ENCODE results near the gene OR11A1. TPM values are rescaled to one million over a fixed set of nuclear protein-coding genes. Genes with fewer than 3 reads are reported as not detected.

The OR11A1 gene
- not detected in 2 replicates for total RNA-seq (2014; rRNA removed; shearing (Covaris generic); ENCODE audit: low replicate concordance)

GRCh38 chr6:29456971-29457370 is at the start of gene OR11A1, which contains the start of gene OR2H1:
Gene OR11A1 (minus strand): TSS chr6:29457071. CDS start chr6:29427641, 29,430 bp downstream.
Gene OR2H1 (plus strand): TSS chr6:29457155. CDS start chr6:29461770, 4,615 bp downstream.
- H3K27me3 ChIP-seq = no peaks in the 10 kb centered on the region
- no peaks in the 10 kb centered on the region for H3K36me3 ChIP-seq
- DNase-seq = no peak
- H3K4me3 ChIP-seq = no peak within 1 kb of the TSS
- no peaks in the 10 kb centered on the region for H3K9me3 ChIP-seq

GRCh38 chr6:29506446-29507067 is 49.7 kb upstream of the OR11A1 start:
- Histone ChIP-seq H3K27me3 (no peaks in the 10 kb centered on the region), H3K9me3 (no peaks in the 10 kb centered on the region), H3K36me3 (no peaks in the 10 kb centered on the region), H3K4me3 (no peak overlapping the region)
- no peak for DNase-seq

GRCh38 chr6:29505808-29506207 is 48.9 kb upstream of the OR11A1 start:
- Histone ChIP-seq H3K9me3 (no peaks in the 10 kb centered on the region), H3K27me3 (no peaks in the 10 kb centered on the region), H3K4me3 (no peak overlapping the region), H3K36me3 (no peaks in the 10 kb centered on the region)
- DNase-seq = no peak

- no peak overlapping the region for H3K4me3 ChIP-seq
- H3K27me3 ChIP-seq = no peaks in the 10 kb centered on the region
- no peak for DNase-seq
- H3K36me3 ChIP-seq = no peaks in the 10 kb centered on the region
- H3K9me3 ChIP-seq = no peaks in the 10 kb centered on the region
Observed at GRCh38 chr6:29504961-29505360, 48.1 kb upstream of the OR11A1 start.

DNA sequence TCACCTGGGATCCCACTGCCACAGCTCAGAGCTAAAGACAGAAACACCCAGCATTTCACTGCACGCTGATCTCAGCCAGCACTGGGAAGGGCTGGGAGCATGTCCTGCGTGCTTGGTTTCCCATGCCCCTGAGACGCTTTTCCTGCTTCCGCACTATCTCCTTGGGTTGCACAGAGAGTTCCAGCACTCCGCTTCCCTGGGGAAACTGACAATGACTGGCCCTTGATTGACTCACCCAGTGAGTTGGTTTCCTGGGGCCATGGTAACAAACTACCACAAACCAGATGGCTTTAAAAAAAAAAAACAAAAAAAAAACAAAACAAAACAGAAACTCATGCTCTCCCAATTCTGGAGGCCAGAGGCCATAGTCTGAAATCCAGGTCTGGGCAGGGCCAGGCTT is 45.7 kb upstream of the OR11A1 start:
- no peaks in the 10 kb centered on the region for H3K27me3 ChIP-seq
- DNase-seq = no peak

DNA sequence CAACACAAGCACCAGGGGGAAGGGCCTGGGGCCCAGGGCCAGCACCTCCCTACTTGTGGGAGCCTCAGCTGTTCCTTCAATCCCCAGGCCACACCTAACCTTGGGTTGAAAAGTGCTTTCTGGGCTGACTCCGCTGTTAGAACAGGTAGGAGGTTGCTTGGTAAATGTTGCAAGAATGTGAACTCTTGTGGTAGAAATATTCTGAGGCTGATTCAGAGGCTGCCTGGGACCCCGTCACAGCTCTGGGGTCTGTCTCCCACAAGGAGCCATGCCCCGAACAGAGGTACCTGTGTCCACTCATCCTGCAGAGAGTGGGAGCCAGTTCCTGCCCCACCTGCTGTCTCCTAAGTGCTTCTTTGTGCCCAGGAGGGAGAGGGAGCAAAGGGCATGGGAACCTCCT is 45.3 kb upstream of the OR11A1 start:
- Histone ChIP-seq H3K4me3 (no peak overlapping the region), H3K9me3 (no peaks in the 10 kb centered on the region), H3K27me3 (no peaks in the 10 kb centered on the region), H3K36me3 (no peaks in the 10 kb centered on the region)
- DNase-seq = no peak

More for the DNA sequence above, 45.7 kb upstream of the OR11A1 start:
- Histone ChIP-seq H3K36me3 (no peaks in the 10 kb centered on the region), H3K9me3 (no peaks in the 10 kb centered on the region), H3K4me3 (no peak overlapping the region)

- H3K36me3 ChIP-seq = no peaks in the 10 kb centered on the region
- H3K9me3 ChIP-seq = no peaks in the 10 kb centered on the region
- no peak overlapping the region for H3K4me3 ChIP-seq
- H3K27me3 ChIP-seq = no peaks in the 10 kb centered on the region
- DNase-seq = no peak
Observed at GRCh38 chr6:29501106-29501505, 44.2 kb upstream of the OR11A1 start.

GRCh38 chr6:29500594-29500993 is 43.7 kb upstream of the OR11A1 start:
- Histone ChIP-seq H3K27me3 (no peaks in the 10 kb centered on the region), H3K36me3 (no peaks in the 10 kb centered on the region), H3K4me3 (no peak overlapping the region), H3K9me3 (no peaks in the 10 kb centered on the region)
- DNase-seq = no peak

DNA sequence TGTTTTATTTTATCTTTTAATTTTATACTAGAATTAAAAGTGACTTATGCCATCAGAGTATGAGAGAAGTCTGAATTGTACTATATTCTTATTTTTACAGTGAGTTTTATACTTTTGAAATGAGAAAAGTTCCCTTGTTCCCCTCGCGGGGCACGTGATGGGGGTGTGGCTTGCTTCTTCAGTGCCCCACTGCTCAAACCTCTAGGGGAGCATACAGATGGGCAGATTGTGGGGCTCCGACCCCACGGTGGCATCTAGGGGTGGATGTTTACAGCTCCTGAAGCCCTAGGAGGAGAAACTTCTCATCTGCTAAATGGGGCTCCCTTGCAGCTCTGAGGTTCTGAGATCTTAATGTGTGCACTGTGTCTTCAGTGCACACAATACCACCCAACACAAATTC is 42.8 kb upstream of the OR11A1 start:
- Histone ChIP-seq H3K27me3 (no peaks in the 10 kb centered on the region), H3K9me3 (no peaks in the 10 kb centered on the region), H3K4me3 (no peak overlapping the region), H3K36me3 (no peaks in the 10 kb centered on the region)
- no peak for DNase-seq

DNA sequence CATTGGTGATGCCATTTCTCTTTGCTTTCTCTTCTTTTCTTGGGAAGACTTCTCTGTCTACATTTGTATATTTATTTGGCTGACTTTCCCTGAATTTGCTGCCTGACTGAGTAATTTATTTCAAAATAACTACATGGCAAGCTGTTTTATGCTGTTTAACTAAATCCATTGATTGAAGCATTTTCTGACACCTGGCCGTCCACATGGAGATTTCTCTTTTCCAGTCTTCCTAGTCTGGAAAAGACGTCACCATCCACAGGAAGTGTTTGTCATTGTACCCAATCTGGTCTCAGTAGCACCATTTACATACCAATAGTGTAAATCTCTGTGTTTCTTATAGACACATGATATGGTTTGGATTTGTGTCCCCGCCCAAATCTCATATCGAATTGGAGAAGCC is 40.1 kb upstream of the OR11A1 start:
- no peaks in the 10 kb centered on the region for H3K27me3 ChIP-seq
- H3K9me3 ChIP-seq = no peaks in the 10 kb centered on the region
- DNase-seq = no peak
- H3K4me3 ChIP-seq = no peak overlapping the region
- H3K36me3 ChIP-seq = no peaks in the 10 kb centered on the region

GRCh38 chr6:29495571-29495970 is 38.7 kb upstream of the OR11A1 start:
- DNase-seq = no peak
- no peaks in the 10 kb centered on the region for H3K27me3 ChIP-seq
- H3K36me3 ChIP-seq = no peaks in the 10 kb centered on the region
- H3K9me3 ChIP-seq = no peaks in the 10 kb centered on the region
- H3K4me3 ChIP-seq = no peak overlapping the region

- no peak overlapping the region for H3K4me3 ChIP-seq
- no peaks in the 10 kb centered on the region for H3K9me3 ChIP-seq
- H3K36me3 ChIP-seq = no peaks in the 10 kb centered on the region
- DNase-seq = no peak
- H3K27me3 ChIP-seq = no peaks in the 10 kb centered on the region
Observed at GRCh38 chr6:29494131-29494530, 37.3 kb upstream of the OR11A1 start.

GRCh38 chr6:29493261-29493660 is 36.4 kb upstream of the OR11A1 start:
- H3K36me3 ChIP-seq = no peaks in the 10 kb centered on the region

DNA sequence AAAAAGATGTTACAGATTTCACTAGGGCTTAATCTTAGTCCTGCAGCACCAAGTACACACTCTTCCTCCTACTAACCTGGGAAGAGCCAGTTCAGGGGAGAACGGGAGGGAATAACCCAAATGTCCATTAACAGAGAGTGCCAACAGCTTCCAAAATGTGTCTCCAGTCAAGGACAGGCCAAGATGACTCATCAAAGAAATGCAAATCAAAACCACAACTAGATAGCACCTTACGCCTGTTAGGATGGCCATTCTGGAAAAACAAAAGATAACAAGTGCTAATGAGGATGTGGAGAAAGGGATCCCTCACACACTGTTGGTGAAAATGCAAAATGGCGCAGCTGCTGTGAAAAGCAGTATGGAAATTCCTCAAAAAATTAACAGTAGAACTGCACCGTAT is 34.7 kb upstream of the OR11A1 start:
- Histone ChIP-seq H3K27me3 (no peaks in the 10 kb centered on the region), H3K9me3 (no peaks in the 10 kb centered on the region), H3K4me3 (no peak overlapping the region), H3K36me3 (no peaks in the 10 kb centered on the region)
- no peak for DNase-seq

More at GRCh38 chr6:29493261-29493660, 36.4 kb upstream of the OR11A1 start:
- H3K27me3 ChIP-seq = no peaks in the 10 kb centered on the region
- H3K9me3 ChIP-seq = no peaks in the 10 kb centered on the region
- DNase-seq = no peak
- no peak overlapping the region for H3K4me3 ChIP-seq

GRCh38 chr6:29490552-29490951 is 33.7 kb upstream of the OR11A1 start:
- Histone ChIP-seq H3K4me3 (no peak overlapping the region), H3K36me3 (no peaks in the 10 kb centered on the region), H3K9me3 (no peaks in the 10 kb centered on the region), H3K27me3 (no peaks in the 10 kb centered on the region)
- DNase-seq = no peak

- H3K36me3 ChIP-seq = no peaks in the 10 kb centered on the region
- DNase-seq = no peak
- no peak overlapping the region for H3K4me3 ChIP-seq
- H3K27me3 ChIP-seq = no peaks in the 10 kb centered on the region
- no peaks in the 10 kb centered on the region for H3K9me3 ChIP-seq
Observed at GRCh38 chr6:29490055-29490454, 33.2 kb upstream of the OR11A1 start.

- no peaks in the 10 kb centered on the region for H3K36me3 ChIP-seq
- no peak overlapping the region for H3K4me3 ChIP-seq
- no peaks in the 10 kb centered on the region for H3K27me3 ChIP-seq
- H3K9me3 ChIP-seq = no peaks in the 10 kb centered on the region
- DNase-seq = no peak
Observed at GRCh38 chr6:29489286-29489685, 32.4 kb upstream of the OR11A1 start.

DNA sequence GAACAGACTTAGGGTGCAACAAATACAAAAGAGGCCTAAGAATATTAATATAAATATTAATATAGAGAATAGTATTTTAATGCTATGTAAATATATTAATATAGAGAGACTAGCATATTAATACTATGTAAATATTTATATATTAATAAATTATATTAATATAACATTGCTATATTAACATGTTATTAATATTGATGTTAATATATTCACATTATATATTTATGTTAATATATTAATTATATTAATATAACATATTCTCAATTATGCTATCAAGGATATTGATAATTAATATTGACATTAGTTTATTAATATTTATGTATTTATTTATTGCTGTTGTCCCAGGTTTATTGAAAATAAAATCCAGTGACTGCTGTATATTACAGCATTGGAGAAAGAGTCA is 32.0 kb upstream of the OR11A1 start:
- Histone ChIP-seq H3K27me3 (no peaks in the 10 kb centered on the region), H3K36me3 (no peaks in the 10 kb centered on the region), H3K4me3 (no peak overlapping the region), H3K9me3 (no peaks in the 10 kb centered on the region)
- no peak for DNase-seq
